HAP-1 (cell line): ENCODE results near the gene PEAR1.

Source experiments
- DNase-seq, 2 experiments: peaks; one replicate each; pipeline ENCODE4 v3.0.0-alpha.2; 2016 to 2020; ENCODE audit warnings: low spot score in 2 of 2
- H3K27me3 ChIP-seq: fragments of 250-450 bp; sonication (Bioruptor Pico); 2 replicates; pipeline ENCODE4 v1.5.1; 2020; ENCODE audit warnings: low read depth, mild to moderate bottlenecking, moderate library complexity
- H3K36me3 ChIP-seq: fragments of 250-450 bp; sonication (Bioruptor Pico); replicated peaks from 2 replicates; pipeline ENCODE4 v1.5.1; 2020; ENCODE audit warnings: mild to moderate bottlenecking
- H3K4me1 ChIP-seq: fragments of 250-450 bp; sonication (Bioruptor Pico); 2 replicates; pipeline ENCODE4 v1.5.1; 2020; ENCODE audit warnings: mild to moderate bottlenecking
- H3K4me3 ChIP-seq: fragments of 250-450 bp; sonication (Bioruptor Pico); 2 replicates; pipeline ENCODE4 v1.5.1; 2020; ENCODE audit warnings: mild to moderate bottlenecking, moderate library complexity
- H3K9me3 ChIP-seq: fragments of 250-450 bp; sonication (Bioruptor Pico); 2 replicates; pipeline ENCODE4 v1.5.1; 2020; ENCODE audit warnings: mild to moderate bottlenecking, moderate library complexity
- in situ Hi-C: fragments of 300-500 bp; cut with MboI; formaldehyde crosslinking; loops from 3 replicates; pipeline ENCODE4 v1.14.3; 2020; ENCODE audit warnings: low sequenced_read_pairs, inconsistent platforms, mixed read lengths

The PEAR1 gene, protein sequence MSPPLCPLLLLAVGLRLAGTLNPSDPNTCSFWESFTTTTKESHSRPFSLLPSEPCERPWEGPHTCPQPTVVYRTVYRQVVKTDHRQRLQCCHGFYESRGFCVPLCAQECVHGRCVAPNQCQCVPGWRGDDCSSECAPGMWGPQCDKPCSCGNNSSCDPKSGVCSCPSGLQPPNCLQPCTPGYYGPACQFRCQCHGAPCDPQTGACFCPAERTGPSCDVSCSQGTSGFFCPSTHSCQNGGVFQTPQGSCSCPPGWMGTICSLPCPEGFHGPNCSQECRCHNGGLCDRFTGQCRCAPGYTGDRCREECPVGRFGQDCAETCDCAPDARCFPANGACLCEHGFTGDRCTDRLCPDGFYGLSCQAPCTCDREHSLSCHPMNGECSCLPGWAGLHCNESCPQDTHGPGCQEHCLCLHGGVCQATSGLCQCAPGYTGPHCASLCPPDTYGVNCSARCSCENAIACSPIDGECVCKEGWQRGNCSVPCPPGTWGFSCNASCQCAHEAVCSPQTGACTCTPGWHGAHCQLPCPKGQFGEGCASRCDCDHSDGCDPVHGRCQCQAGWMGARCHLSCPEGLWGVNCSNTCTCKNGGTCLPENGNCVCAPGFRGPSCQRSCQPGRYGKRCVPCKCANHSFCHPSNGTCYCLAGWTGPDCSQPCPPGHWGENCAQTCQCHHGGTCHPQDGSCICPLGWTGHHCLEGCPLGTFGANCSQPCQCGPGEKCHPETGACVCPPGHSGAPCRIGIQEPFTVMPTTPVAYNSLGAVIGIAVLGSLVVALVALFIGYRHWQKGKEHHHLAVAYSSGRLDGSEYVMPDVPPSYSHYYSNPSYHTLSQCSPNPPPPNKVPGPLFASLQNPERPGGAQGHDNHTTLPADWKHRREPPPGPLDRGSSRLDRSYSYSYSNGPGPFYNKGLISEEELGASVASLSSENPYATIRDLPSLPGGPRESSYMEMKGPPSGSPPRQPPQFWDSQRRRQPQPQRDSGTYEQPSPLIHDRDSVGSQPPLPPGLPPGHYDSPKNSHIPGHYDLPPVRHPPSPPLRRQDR

DNA sequence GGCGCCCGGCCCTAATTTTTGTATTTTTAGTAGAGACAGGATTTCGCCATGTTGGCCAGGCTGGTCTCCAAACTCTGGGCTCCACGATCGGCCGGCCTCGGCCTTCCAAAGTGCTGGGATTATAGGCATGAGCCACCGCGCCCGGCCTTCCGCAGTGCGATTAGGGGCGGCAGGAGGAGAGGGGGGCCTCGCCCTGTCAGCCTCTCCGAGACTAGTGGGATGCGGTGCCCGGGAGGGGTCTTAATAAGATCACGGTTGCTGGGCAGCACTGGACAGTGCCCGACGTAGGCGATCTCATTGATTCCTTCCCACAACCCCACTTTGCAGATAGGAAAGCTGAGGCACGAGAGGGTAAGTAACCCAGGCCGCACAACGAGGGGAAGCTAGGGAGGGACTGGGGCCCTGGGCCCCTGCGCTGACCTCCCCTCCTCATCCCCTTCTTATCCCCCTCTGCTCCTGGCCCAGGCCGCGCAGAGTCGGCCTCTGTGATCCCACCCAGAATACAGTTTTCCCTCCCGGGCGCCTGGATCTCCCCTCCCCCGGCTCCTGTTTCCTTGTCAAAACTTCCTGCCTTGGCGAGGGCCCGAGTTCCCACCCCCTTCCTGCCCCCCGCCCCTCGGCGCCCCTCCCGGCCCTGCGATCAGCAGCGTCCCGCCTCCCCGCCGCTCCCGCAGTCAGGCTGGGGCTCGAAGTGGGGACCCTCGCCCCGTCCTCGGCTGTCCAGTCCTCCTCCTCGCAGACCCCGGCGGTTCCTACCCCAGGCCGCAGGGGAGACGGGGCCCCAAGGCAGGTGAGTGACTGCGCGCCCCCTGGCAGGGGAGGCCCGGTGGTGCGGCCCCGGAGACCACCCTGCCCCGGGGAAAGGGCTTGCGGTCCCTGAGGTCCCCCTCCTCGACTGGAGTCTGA is at the start of gene PEAR1:
Gene PEAR1, plus strand, starts transcription at position 671 of the 906 bp plus-strand sequence. CDS start 10,209 bp downstream, outside the sequence.
- no peak for DNase-seq
- in situ Hi-C loops = no loop called here
- no peaks in the 10 kb centered on the region for H3K36me3 ChIP-seq
- H3K4me1 ChIP-seq = peaks cover 21% of the 10 kb centered on the region
- H3K27me3 ChIP-seq = no peaks in the 10 kb centered on the region
- H3K4me3 ChIP-seq = no peak within 1 kb of the TSS
- no peaks in the 10 kb centered on the region for H3K9me3 ChIP-seq

DNA sequence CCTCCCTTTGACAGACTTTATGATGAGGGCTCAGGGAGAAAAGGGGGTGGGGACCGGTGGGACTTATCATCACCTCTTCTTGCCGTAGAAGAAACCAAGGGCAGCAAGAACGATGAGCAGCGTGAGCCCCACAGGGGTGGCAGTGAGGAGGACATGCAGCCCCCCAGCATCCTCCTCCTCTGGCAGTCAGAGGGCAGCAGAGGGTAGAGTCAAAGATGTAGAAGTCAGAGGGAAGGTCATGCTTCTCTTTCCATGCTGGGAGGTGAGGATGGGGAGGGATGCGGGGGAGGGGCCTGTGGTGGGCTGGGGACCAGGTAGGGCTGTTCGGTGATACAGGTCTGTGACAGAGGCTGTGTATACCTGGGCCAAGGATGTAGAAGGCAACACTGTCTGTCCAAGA is 49.4 kb upstream of the PEAR1 start:
- H3K27me3 ChIP-seq = peaks cover 10% of the 10 kb centered on the region
- in situ Hi-C loops = no loop called here
- H3K4me3 ChIP-seq = no peak overlapping the region
- DNase-seq = no peak
- no peaks in the 10 kb centered on the region for H3K36me3 ChIP-seq
- no peaks in the 10 kb centered on the region for H3K9me3 ChIP-seq
- no peaks in the 10 kb centered on the region for H3K4me1 ChIP-seq

- H3K4me3 ChIP-seq = no peak overlapping the region
- H3K4me1 ChIP-seq = no peaks in the 10 kb centered on the region
- no peak for DNase-seq
- H3K36me3 ChIP-seq = no peaks in the 10 kb centered on the region
- in situ Hi-C loops = no loop called here
- H3K27me3 ChIP-seq = peaks cover 10% of the 10 kb centered on the region
- no peaks in the 10 kb centered on the region for H3K9me3 ChIP-seq
Observed at GRCh38 chr1:156844638-156845037, 48.9 kb upstream of the PEAR1 start.

GRCh38 chr1:156845055-156845952 is 48.2 kb upstream of the PEAR1 start:
- Histone ChIP-seq H3K4me1 (no peaks in the 10 kb centered on the region), H3K36me3 (no peaks in the 10 kb centered on the region), H3K9me3 (no peaks in the 10 kb centered on the region), H3K27me3 (peaks cover 10% of the 10 kb centered on the region), H3K4me3 (no peak overlapping the region)
- in situ Hi-C loops = no loop called here
- no peak for DNase-seq

DNA sequence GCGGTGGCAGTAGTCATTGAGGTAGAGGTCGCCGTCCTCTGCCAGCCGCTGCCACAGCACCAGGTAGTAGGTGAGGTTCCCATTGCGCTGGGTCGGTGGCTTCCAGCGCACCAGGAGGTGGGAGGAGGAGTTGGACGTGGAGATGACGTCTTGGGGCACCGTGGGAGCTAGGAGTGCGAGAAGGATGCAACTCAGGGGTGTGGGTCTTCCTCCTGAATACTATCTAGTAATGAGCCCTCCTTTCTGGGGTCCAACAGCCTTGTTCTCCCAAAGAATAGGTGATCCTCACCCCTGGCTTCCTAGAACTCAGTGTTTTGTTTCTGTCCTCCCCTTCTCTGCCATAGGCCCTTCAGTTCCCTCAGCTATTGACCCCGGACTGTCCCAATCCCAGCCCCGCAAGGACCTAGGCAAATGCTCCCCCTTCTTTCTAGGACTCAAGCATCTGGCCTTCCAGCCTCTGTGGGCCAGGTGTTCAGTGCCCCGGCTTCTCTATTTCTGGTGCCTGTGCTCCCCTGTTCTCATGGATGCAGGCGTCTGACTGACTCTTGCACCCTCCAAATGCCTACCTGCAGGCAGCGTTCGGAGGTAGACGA is 47.5 kb upstream of the PEAR1 start:
- Histone ChIP-seq H3K27me3 (peaks cover 10% of the 10 kb centered on the region), H3K4me3 (no peak overlapping the region), H3K9me3 (no peaks in the 10 kb centered on the region), H3K4me1 (no peaks in the 10 kb centered on the region), H3K36me3 (no peaks in the 10 kb centered on the region)
- in situ Hi-C loops = no loop called here
- DNase-seq = no peak

- H3K4me3 ChIP-seq = no peak overlapping the region
- H3K9me3 ChIP-seq = no peaks in the 10 kb centered on the region
- in situ Hi-C loops = no loop called here
- H3K27me3 ChIP-seq = peaks cover 10% of the 10 kb centered on the region
- H3K36me3 ChIP-seq = no peaks in the 10 kb centered on the region
- H3K4me1 ChIP-seq = no peaks in the 10 kb centered on the region
- DNase-seq = no peak
Observed at GRCh38 chr1:156846643-156847042, 46.9 kb upstream of the PEAR1 start.

DNA sequence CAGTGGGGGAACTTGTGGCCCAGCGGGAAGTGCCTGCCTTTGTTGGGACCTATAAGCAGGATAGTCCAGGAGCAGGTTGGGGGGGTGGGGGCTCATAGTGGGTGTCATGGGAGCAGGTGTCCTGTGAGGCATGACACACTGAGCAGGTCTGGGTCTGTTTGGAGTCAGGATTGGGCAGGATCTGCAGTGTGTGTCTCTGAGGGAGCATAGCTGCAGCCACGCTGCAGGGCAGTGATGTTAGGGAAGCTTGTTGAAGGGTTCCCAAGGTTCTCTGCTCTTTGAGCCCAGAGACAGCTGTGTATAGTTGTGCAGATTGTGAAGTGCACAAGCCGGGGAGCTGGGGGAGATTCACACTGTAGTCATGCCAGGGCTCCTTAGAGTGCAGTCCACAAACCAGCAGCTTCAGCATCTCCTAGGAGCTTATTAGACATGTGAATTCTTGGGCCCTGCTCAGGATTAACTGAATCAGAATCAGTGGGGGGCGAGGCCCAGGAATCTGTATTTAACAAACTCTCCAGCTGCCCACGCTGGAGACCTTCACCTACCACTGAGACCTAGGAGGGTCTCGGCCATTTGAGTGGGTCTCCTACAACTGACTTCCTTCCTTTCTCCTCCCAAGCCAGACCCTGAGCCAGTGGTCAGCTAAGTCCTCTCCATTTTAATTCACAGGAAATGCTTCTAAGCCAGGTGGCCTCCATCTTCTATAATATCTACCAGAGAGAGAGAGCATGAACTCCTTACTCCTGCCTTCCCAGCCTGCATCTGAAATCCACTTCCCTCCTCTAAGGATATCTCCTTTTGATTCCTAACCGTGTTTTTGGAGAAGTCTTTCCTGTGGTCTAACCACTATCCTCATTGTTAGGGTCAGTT is 45.7 kb upstream of the PEAR1 start:
- no peaks in the 10 kb centered on the region for H3K4me1 ChIP-seq
- no peaks in the 10 kb centered on the region for H3K36me3 ChIP-seq
- H3K4me3 ChIP-seq = no peak overlapping the region
- in situ Hi-C loops = no loop called here
- H3K27me3 ChIP-seq = peaks cover 10% of the 10 kb centered on the region
- H3K9me3 ChIP-seq = no peaks in the 10 kb centered on the region
- no peak for DNase-seq

DNA sequence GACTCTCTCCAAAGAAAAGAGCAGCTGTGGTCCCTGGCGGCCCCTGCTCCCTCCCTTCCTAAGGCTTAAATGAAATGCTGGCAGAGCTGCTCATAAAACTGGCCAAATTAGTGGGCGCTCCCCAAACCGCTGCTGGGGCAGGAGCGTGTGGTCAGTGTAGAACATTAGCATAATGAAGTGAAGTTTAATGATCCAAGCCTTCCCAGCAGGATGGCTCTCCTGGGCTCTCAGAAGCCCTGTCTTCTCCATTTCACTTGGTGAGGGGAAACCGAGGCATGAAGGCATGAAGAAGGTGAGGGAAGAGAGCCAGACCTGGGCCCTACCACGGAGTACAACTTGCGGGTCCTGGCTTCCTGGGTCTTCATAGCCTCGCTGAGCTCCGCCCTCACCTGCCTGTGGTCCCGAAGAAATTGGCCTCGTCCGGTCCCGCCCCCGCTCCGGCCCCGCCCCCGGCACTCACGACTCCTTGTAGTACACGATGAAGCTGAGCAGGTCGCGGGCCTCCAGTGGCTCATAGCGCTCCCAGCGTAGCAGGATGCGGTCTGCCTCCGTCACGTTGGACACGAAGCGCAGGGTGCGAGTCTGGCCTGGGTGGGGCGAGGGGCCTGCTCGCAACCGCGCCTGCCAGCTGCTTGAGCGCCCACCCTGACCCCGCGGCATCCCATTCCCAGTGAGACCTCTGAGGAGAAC is 44.9 kb upstream of the PEAR1 start:
- DNase-seq = no peak
- Histone ChIP-seq H3K27me3 (peaks cover 10% of the 10 kb centered on the region), H3K36me3 (no peaks in the 10 kb centered on the region), H3K4me1 (no peaks in the 10 kb centered on the region), H3K4me3 (no peak overlapping the region), H3K9me3 (no peaks in the 10 kb centered on the region)
- in situ Hi-C loops = no loop called here

- in situ Hi-C loops = no loop called here
- H3K4me3 ChIP-seq = no peak overlapping the region
Observed at GRCh38 chr1:156849151-156849496, 44.4 kb upstream of the PEAR1 start.

DNA sequence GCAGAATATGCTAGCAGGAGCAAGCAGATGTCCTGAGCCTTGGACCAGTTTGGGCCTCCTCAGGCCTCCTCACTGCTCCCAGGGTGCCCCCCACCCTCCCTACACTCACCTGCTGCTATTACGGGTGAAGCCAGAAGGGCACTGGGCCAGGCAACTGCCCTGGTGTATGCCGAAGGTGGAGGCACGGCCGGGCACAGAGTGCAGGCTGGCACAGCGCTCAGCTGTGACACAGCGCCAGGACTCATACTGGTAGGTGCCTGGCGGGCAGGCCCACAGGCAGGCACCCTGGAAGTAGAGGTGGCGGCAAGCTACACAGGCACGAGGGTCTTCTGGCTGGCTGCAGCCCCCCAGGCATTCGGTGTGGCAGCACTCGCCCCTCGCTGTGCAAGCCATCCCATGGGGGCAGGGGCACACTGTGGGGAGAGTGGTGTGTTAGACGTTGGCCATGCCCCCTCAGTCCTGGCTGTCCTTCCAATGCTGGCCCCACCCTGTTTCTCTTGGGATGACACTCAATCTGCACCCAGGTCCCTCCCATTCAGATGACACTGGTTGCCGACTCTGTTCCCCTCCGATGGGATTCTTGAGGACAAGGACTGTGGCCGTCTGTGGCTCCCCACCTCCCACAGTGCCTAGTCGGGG is 41.6 kb upstream of the PEAR1 start:
- Histone ChIP-seq H3K4me1 (no peaks in the 10 kb centered on the region), H3K27me3 (peaks cover 10% of the 10 kb centered on the region), H3K4me3 (no peak overlapping the region), H3K9me3 (no peaks in the 10 kb centered on the region), H3K36me3 (no peaks in the 10 kb centered on the region)
- DNase-seq = no peak
- in situ Hi-C loops = no loop called here

More at GRCh38 chr1:156849151-156849496, 44.4 kb upstream of the PEAR1 start:
- H3K27me3 ChIP-seq = peaks cover 10% of the 10 kb centered on the region
- DNase-seq = no peak
- no peaks in the 10 kb centered on the region for H3K9me3 ChIP-seq
- no peaks in the 10 kb centered on the region for H3K4me1 ChIP-seq
- no peaks in the 10 kb centered on the region for H3K36me3 ChIP-seq

- in situ Hi-C loops = no loop called here
- DNase-seq = no peak
- H3K27me3 ChIP-seq = peaks cover 10% of the 10 kb centered on the region
- no peaks in the 10 kb centered on the region for H3K9me3 ChIP-seq
- H3K4me1 ChIP-seq = no peaks in the 10 kb centered on the region
- no peaks in the 10 kb centered on the region for H3K36me3 ChIP-seq
- no peak overlapping the region for H3K4me3 ChIP-seq
Observed at GRCh38 chr1:156852418-156852874, 41.1 kb upstream of the PEAR1 start.
